NCI-H2081 (cell line): ENCODE data around the gene MZF1.

Experiments
- DNase-seq, 2 experiments: peaks; one replicate each; lab custom pipeline; 2025; lab: John Stamatoyannopoulos, UW

Gene MZF1

DNA sequence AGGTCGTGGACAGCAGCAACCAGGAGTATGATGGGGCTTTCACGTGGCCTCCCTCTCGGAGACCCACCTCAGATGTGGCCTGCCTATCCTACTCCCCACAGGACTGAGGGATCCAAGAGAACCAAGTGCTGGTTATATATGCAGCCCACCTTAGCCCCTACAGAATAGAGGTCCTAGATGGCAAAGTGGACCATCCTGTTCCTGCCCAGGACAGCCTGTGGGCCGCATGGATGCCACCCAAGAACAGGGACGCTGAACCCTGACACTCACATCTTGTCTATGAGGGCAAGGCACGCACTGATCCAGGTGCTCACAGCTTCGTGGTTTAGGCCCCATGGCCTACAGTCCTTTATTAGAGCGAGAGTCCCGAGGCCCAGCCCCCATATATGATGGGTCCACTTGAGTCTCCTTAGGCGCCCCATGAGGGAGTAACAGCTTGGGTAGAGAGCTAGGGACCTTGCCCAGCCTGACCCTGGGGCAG lies 59.9 kb downstream of the MZF1 start:
- DNase-seq, result no peak
